Immature natural killer cell (primary cell): ENCODE results near the gene ATP13A4. TPM values are rescaled to one million over a fixed set of nuclear protein-coding genes. Genes with fewer than 3 reads are reported as not detected.

ENCODE experiments used
- DNase-seq, 3 donors: peaks; one replicate each; pipeline ENCODE4 v3.0.0; 2022; ENCODE audit warnings: mixed read lengths in 1 of 3
- H3K27ac Mint-ChIP-seq, 6 donors: one replicate each; pipeline ENCODE4 v1.8.0; 2020; ENCODE audit warnings: mixed read lengths in 6 of 6, mild to moderate bottlenecking in 5 of 6, inconsistent platforms in 4 of 6, moderate library complexity in 3 of 6
- H3K27me3 Mint-ChIP-seq, 3 donors: one replicate each; pipeline ENCODE4 v1.8.0; 2020 to 2021; ENCODE audit warnings: low read depth in 3 of 3, mild to moderate bottlenecking in 3 of 3, mixed read lengths in 3 of 3, moderate library complexity in 3 of 3, inconsistent platforms in 1 of 3
- H3K36me3 Mint-ChIP-seq, 3 donors: one replicate each; pipeline ENCODE4 v1.8.0; 2020; ENCODE audit warnings: mixed read lengths in 3 of 3, inconsistent platforms in 2 of 3, mild to moderate bottlenecking in 2 of 3
- H3K4me1 Mint-ChIP-seq, 2 donors: one replicate each; pipeline ENCODE4 v1.8.0; 2020; ENCODE audit warnings: inconsistent platforms in 2 of 2, mild to moderate bottlenecking in 2 of 2, mixed read lengths in 2 of 2, moderate library complexity in 1 of 2
- H3K4me3 Mint-ChIP-seq, 5 donors: one replicate each; pipeline ENCODE4 v1.8.0; 2020; ENCODE audit warnings: mild to moderate bottlenecking in 5 of 5, mixed read lengths in 5 of 5, inconsistent platforms in 3 of 5, moderate library complexity in 3 of 5
- H3K9me3 Mint-ChIP-seq, 6 donors: one replicate each; pipeline ENCODE4 v1.8.0; 2020; ENCODE audit warnings: mild to moderate bottlenecking in 6 of 6, mixed read lengths in 6 of 6, inconsistent platforms in 4 of 6, moderate library complexity in 3 of 6
- polyA plus RNA-seq, 3 donors: library from polyadenylated mRNA; unstranded; fragments of 300-500 nt; fragmentation: Illumina TruSeq; gene quantifications; one replicate each; pipeline ENCODE4 v1.2.3, GENCODE V29; 2021

Gene ATP13A4
- polyA plus RNA-seq, 3 donors from 2014 or later: 1.9 TPM; not detected in 2

GRCh38 chr3:193585530-193585929, 30.8 kb upstream of the ATP13A4 start:
- no peak overlapping the region for H3K4me3 Mint-ChIP-seq
- peaks cover 0 to 1% (median 0%) of the 10 kb centered on the region in 3 donors for H3K27me3 Mint-ChIP-seq
- no peak for DNase-seq
- no peaks in the 10 kb centered on the region for H3K4me1 Mint-ChIP-seq
- H3K27ac Mint-ChIP-seq: no peak overlapping the region
- H3K9me3 Mint-ChIP-seq: no peaks in the 10 kb centered on the region
- no peaks in the 10 kb centered on the region for H3K36me3 Mint-ChIP-seq

- Mint-ChIP-seq H3K27ac (no peak overlapping the region), H3K9me3 (no peaks in the 10 kb centered on the region), H3K27me3 (no peaks in the 10 kb centered on the region), H3K36me3 (no peaks in the 10 kb centered on the region), H3K4me1 (no peaks in the 10 kb centered on the region), H3K4me3 (no peak overlapping the region)
- no peak for DNase-seq
Measured at GRCh38 chr3:193574488-193575070, 19.9 kb upstream of the ATP13A4 start.

- Mint-ChIP-seq H3K27ac (no peak overlapping the region), H3K9me3 (no peaks in the 10 kb centered on the region), H3K4me3 (no peak overlapping the region), H3K4me1 (no peaks in the 10 kb centered on the region), H3K27me3 (no peaks in the 10 kb centered on the region), H3K36me3 (no peaks in the 10 kb centered on the region)
- no peak for DNase-seq
Measured at GRCh38 chr3:193573403-193574191, 18.9 kb upstream of the ATP13A4 start.

DNA sequence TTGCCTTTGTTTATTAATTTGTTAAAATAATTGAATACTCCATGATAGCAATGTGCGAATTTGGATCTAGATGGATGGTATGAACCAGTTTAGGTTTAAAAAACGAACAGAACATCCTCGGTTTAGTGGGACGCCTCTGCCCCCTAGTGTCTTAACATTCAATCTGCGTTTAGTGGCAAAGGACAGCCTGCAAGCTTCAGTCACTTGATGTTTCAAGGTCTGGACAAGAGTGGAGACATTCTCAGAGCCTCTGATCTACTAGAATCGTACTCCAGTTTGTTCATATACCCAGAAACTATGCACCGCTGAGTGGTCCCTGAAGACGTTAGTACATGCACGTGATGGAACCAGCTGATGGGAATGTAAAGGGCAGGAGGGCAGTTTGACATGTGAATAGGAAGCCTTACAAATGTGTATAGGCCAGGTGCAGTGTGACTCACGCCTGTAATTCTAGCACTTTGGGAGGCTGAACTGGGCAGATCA, 17.8 kb upstream of the ATP13A4 start:
- Mint-ChIP-seq H3K27me3 (peaks cover 0 to 1% (median 0%) of the 10 kb centered on the region in 3 donors), H3K4me3 (no peak overlapping the region), H3K4me1 (no peaks in the 10 kb centered on the region), H3K27ac (no peak overlapping the region), H3K36me3 (no peaks in the 10 kb centered on the region), H3K9me3 (no peaks in the 10 kb centered on the region)
- DNase-seq: peak; percentile 4 to 21 (median 16)

- DNase-seq: no peak
- H3K27ac Mint-ChIP-seq: no peak overlapping the region
- no peaks in the 10 kb centered on the region for H3K9me3 Mint-ChIP-seq
- no peaks in the 10 kb centered on the region for H3K4me1 Mint-ChIP-seq
- no peaks in the 10 kb centered on the region for H3K36me3 Mint-ChIP-seq
- peaks cover 0 to 1% (median 0%) of the 10 kb centered on the region in 3 donors for H3K27me3 Mint-ChIP-seq
- no peak overlapping the region for H3K4me3 Mint-ChIP-seq
Measured at GRCh38 chr3:193569119-193569518, 14.4 kb upstream of the ATP13A4 start.

- Mint-ChIP-seq H3K27me3 (peaks cover 0 to 1% (median 0%) of the 10 kb centered on the region in 3 donors), H3K4me1 (no peaks in the 10 kb centered on the region), H3K36me3 (no peaks in the 10 kb centered on the region), H3K4me3 (no peak overlapping the region), H3K27ac (no peak overlapping the region), H3K9me3 (no peaks in the 10 kb centered on the region)
- DNase-seq: no peak
Measured at GRCh38 chr3:193564012-193564411, 9.3 kb upstream of the ATP13A4 start.

- H3K4me3 Mint-ChIP-seq: no peak overlapping the region
- no peaks in the 10 kb centered on the region for H3K36me3 Mint-ChIP-seq
- no peak for DNase-seq
- H3K4me1 Mint-ChIP-seq: no peaks in the 10 kb centered on the region
- peaks cover 0 to 1% (median 0%) of the 10 kb centered on the region in 3 donors for H3K27me3 Mint-ChIP-seq
- no peak overlapping the region for H3K27ac Mint-ChIP-seq
- no peaks in the 10 kb centered on the region for H3K9me3 Mint-ChIP-seq
Measured at GRCh38 chr3:193563426-193563825, 8.7 kb upstream of the ATP13A4 start.

- Mint-ChIP-seq H3K4me3 (no peak overlapping the region), H3K27ac (no peak overlapping the region), H3K9me3 (no peaks in the 10 kb centered on the region), H3K36me3 (no peaks in the 10 kb centered on the region), H3K27me3 (no peaks in the 10 kb centered on the region), H3K4me1 (no peaks in the 10 kb centered on the region)
- DNase-seq: no peak
Measured at GRCh38 chr3:193560870-193561269, 6.2 kb upstream of the ATP13A4 start.

DNA sequence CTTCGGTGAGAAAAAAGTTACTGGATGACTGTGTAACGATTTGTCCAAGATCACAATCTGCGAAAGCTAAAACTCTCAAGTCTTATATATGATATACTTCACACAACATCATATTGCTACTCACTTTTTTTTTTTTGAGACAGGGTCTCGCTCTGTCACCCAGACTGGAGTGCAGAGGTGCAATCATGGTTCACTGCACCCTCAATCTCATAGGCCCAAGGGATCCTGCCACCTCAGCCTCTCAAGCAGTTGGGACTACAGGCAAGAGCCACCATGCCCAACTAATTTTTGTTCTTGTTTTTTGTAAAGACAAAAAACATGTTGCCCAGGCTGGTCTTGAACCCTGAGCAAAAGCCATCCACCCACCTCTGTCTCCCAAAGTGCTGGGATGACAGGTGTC, 5.4 kb upstream of the ATP13A4 start:
- no peak overlapping the region for H3K27ac Mint-ChIP-seq
- no peak for DNase-seq
- no peaks in the 10 kb centered on the region for H3K27me3 Mint-ChIP-seq
- no peak overlapping the region for H3K4me3 Mint-ChIP-seq
- H3K36me3 Mint-ChIP-seq: no peaks in the 10 kb centered on the region
- no peaks in the 10 kb centered on the region for H3K9me3 Mint-ChIP-seq
- no peaks in the 10 kb centered on the region for H3K4me1 Mint-ChIP-seq

GRCh38 chr3:193559100-193559499, 4.4 kb upstream of the ATP13A4 start:
- no peak for DNase-seq
- no peak overlapping the region for H3K27ac Mint-ChIP-seq
- H3K9me3 Mint-ChIP-seq: no peaks in the 10 kb centered on the region
- no peaks in the 10 kb centered on the region for H3K36me3 Mint-ChIP-seq
- H3K4me1 Mint-ChIP-seq: no peaks in the 10 kb centered on the region
- H3K4me3 Mint-ChIP-seq: no peak overlapping the region
- H3K27me3 Mint-ChIP-seq: no peaks in the 10 kb centered on the region

DNA sequence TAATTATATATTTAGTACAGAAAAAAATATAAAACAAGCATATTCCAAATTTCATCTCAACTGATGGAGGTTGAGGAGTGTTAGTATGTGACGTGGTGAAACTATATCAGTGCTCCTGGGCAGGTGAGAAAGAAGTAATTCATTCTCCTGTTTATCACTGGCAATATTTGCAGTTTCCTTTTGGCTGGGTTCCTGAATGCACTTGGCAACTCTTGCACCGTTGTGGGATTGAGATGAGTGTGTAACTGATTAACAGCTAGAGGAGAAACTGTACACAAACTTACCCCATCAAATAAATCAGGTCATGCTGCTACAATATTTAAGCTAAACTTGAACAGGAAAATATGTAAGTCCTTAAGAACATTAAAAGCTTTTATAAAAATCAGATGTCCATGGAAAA, 2.1 kb upstream of the ATP13A4 start:
- Mint-ChIP-seq H3K4me3 (no peak overlapping the region), H3K27ac (no peak overlapping the region), H3K9me3 (peaks cover 0 to 1% (median 0%) of the 10 kb centered on the region in 6 donors), H3K27me3 (no peaks in the 10 kb centered on the region), H3K4me1 (no peaks in the 10 kb centered on the region), H3K36me3 (no peaks in the 10 kb centered on the region)
- no peak for DNase-seq

- H3K4me1 Mint-ChIP-seq: no peaks in the 10 kb centered on the region
- H3K27ac Mint-ChIP-seq: no peak overlapping the region
- H3K27me3 Mint-ChIP-seq: peaks cover 0 to 2% (median 0%) of the 10 kb centered on the region in 3 donors
- H3K4me3 Mint-ChIP-seq: no peak overlapping the region
- H3K36me3 Mint-ChIP-seq: no peaks in the 10 kb centered on the region
- peaks cover 0 to 1% (median 0%) of the 10 kb centered on the region in 6 donors for H3K9me3 Mint-ChIP-seq
- DNase-seq: no peak
Measured at GRCh38 chr3:193553586-193553985, 1.1 kb downstream of the ATP13A4 start.

DNA sequence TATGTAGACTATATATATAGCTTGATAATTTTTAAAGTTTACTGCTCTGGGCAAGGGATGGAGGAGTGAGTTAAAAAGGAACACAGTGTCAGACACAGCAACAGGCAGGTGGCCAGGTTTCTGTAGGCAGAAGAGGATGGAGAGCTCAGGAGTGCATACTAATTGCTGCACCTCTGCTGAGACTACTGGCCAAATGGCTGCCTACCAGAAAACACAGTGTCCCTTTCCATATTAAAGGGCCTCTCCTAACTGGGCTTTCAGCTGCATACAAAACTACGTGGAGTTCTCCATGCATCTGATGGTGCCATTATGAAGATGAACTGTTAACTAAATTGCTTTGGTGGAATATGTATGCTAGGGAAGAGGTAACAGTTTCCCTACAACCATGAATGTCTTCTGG, 1.8 kb downstream of the ATP13A4 start:
- no peak overlapping the region for H3K27ac Mint-ChIP-seq
- peaks cover 0 to 2% (median 0%) of the 10 kb centered on the region in 3 donors for H3K27me3 Mint-ChIP-seq
- DNase-seq: no peak
- peaks cover 0 to 1% (median 0%) of the 10 kb centered on the region in 6 donors for H3K9me3 Mint-ChIP-seq
- no peaks in the 10 kb centered on the region for H3K4me1 Mint-ChIP-seq
- H3K4me3 Mint-ChIP-seq: no peak overlapping the region
- no peaks in the 10 kb centered on the region for H3K36me3 Mint-ChIP-seq

GRCh38 chr3:193548406-193548805, 6.3 kb downstream of the ATP13A4 start:
- H3K9me3 Mint-ChIP-seq: peaks cover 0 to 19% (median 5%) of the 10 kb centered on the region in 6 donors
- H3K4me3 Mint-ChIP-seq: no peak overlapping the region
- DNase-seq: no peak
- H3K27ac Mint-ChIP-seq: no peak overlapping the region
- H3K4me1 Mint-ChIP-seq: no peaks in the 10 kb centered on the region
- peaks cover 3 to 16% (median 5%) of the 10 kb centered on the region in 3 donors for H3K36me3 Mint-ChIP-seq
- H3K27me3 Mint-ChIP-seq: peaks cover 0 to 2% (median 0%) of the 10 kb centered on the region in 3 donors
